Spinal cord (tissue), 10 donors: Measurements from ENCODE around the gene EPB41L4B. TPM values are rescaled to one million over a fixed set of nuclear protein-coding genes. Genes with fewer than 3 reads are reported as not detected.
A peak's percentile ranks its signal among the peaks of the same experiment; 100 is the strongest.

Experiments
- DNase-seq, 6 donors: peaks; one replicate each; pipeline versions ENCODE4 v3.0.0 to v3.0.0-alpha.2; 2013 to 2015; ENCODE audit warnings: low spot score in 6 of 6, low read depth in 4 of 6
- H3K27ac ChIP-seq: one replicate; pipeline ENCODE4 v1.5.1; 2013; ENCODE audit warnings: low read depth, low read length, control low read depth
- H3K27me3 ChIP-seq: one replicate; pipeline ENCODE4 v1.6.1; 2013; ENCODE audit warnings: low read length; ENCODE audit not compliant: control insufficient read depth, insufficient read depth
- H3K36me3 ChIP-seq: one replicate; pipeline ENCODE4 v1.6.1; 2013; ENCODE audit warnings: low read length; ENCODE audit not compliant: control insufficient read depth, insufficient read depth
- H3K4me1 ChIP-seq: one replicate; pipeline ENCODE4 v1.6.1; 2013; ENCODE audit warnings: low read length; ENCODE audit not compliant: control insufficient read depth, insufficient read depth
- H3K4me3 ChIP-seq: one replicate; pipeline ENCODE4 v1.5.1; 2013; ENCODE audit warnings: low read depth, low read length, control low read depth
- H3K9me3 ChIP-seq: one replicate; pipeline ENCODE4 v1.6.1; 2013; ENCODE audit warnings: low read length; ENCODE audit not compliant: control insufficient read depth, insufficient read depth
- WGBS: methylation state at CpG from one replicate; pipeline ENCODE4 v1.1.5; 2013; ENCODE audit warnings: missing lambda C conversion rate; ENCODE audit not compliant: insufficient coverage; 5-methylcytosine and 5-hydroxymethylcytosine counted together
- polyA plus RNA-seq, 2 donors: library from polyadenylated mRNA; unstranded; fragments of 120-200 nt; gene quantifications; one replicate each; pipeline ENCODE4 v1.2.1, GENCODE V29; 2013; ENCODE audit not compliant: insufficient read length in 2 of 2
- total RNA-seq, 2 donors: library from RNA; depleted of rRNA in 1 of 2; stranded (reverse); fragments of 120-200 nt in 1 of 2; fragments of >200 nt in 1 of 2; gene quantifications; one replicate each; pipeline versions ENCODE4 v1.2.3 to v1.2.4, GENCODE V29; 2013 to 2014
- donor health status: healthy.

The EPB41L4B gene
- total and polyA plus RNA-seq, 4 donors, result 12.2 to 42.8 (median 30.6) TPM

DNA sequence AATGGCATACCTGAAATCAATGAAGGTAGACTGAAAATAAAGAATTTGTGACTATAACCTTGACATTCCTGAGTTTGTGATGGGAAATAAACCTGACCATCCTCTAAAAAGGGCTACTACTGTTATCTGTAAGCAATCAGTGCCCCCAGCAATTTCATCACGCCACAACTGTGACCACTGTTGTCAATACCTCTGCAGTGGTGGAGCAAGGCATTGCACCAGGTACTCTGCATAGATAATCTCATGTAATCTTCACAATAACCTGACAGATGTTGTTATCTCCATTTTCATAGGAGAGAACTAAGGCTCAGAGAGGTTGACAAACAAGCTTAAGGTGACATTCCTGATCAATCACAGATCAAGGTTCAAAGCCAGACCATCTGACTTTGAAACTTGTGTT is 115.3 kb downstream of the EPB41L4B start:
- Histone ChIP-seq H3K36me3 (peaks cover 40% of the 10 kb centered on the region), H3K4me1 (peaks cover 6% of the 10 kb centered on the region), H3K27me3 (no peaks in the 10 kb centered on the region), H3K9me3 (no peaks in the 10 kb centered on the region), H3K27ac (no peak overlapping the region), H3K4me3 (no peak overlapping the region)
- DNase-seq, result no peak
- 83% methylated on average over 1 of the region's 1 CpG for WGBS

DNA sequence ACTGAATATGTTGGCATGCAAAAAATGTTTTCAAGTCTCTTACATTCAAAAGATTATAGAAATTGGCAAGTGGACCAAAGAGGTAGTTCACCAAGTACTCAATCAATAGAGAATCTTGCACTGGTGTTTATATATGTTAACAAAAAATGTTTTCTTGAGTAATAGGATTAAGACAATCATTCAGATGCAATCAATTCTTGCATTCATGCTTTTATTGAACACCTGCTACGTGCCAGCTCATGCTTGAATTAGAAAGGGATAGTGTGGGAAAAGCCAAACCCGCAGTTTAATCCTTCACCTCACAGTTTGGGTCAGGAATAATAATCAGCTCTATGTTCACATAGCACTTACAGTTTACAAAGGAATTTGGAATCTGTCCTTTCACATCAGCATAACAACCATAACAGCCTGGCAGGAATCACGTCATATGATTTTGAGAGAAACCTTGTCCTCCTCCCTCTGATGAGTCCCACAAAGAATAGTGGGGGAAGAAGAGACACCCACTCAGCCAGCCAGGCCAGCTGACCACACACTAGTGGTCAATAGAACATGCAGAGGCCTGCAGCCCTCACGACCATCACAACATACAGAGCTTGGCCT is 117.0 kb downstream of the EPB41L4B start:
- Histone ChIP-seq H3K27me3 (no peaks in the 10 kb centered on the region), H3K36me3 (peaks cover 48% of the 10 kb centered on the region), H3K4me3 (no peak overlapping the region), H3K9me3 (no peaks in the 10 kb centered on the region), H3K4me1 (peaks cover 6% of the 10 kb centered on the region), H3K27ac (peak overlapping the region; percentile 47)
- DNase-seq, result no peak
- WGBS, result no CpG with 5 or more reads among the region's 4 CpGs

DNA sequence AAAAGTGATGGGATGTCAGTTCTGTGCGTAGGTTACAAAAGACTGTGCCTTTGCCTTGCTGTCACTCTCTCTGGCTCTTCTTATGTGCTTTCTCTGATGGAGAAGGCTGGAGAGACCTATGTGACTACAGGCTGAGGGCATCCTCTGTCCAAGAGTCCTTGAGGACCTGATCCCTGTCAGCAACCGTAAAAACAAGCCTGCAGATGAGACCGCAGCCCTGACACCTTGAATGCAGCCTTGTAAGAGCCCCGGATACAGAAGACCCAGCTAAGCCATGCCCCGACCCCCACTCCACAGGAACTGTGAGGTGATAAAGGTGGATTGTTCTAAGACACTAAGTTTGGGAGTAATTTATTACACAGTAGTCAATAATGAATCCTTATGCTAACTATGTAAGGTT is 121.2 kb downstream of the EPB41L4B start:
- Histone ChIP-seq H3K27me3 (no peaks in the 10 kb centered on the region), H3K36me3 (peaks cover 39% of the 10 kb centered on the region), H3K27ac (no peak overlapping the region), H3K9me3 (no peaks in the 10 kb centered on the region), H3K4me3 (no peak overlapping the region), H3K4me1 (peaks cover 6% of the 10 kb centered on the region)
- WGBS, result 76% methylated on average over 3 of the region's 5 CpGs
- DNase-seq, result no peak

DNA sequence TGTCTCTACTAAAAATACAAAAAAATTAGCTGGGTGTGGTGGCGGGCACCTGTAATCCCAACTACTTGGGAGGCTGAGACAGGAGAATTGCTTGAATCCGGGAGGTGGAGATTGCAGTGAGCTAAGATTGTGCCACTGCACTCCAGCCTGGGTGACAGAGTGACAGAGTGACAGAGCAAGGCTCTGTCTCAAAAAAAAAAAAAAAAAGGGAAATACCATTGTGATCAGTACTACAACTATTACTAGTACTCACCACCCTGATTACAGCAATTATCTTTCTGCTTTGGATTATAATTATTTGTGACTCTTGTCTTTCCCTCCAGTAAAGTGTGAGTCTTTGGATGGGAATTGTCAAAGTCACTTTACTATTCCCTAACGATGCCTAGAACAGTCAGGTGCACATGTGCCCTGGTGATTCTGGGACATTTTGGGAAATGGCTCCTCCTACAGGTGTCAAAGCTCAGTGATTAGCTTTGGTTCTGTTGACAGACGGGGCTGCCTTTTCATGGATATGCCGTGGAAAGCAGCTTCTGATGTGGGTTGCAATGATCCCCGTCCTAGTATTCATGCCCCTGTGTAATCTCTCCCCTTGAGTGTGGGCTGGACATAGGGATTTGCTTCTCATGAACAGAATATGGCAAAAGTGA is 122.0 kb downstream of the EPB41L4B start:
- H3K4me1 ChIP-seq, result peaks cover 3% of the 10 kb centered on the region
- no peak for DNase-seq
- H3K9me3 ChIP-seq, result no peaks in the 10 kb centered on the region
- peaks cover 38% of the 10 kb centered on the region for H3K36me3 ChIP-seq
- H3K27me3 ChIP-seq, result no peaks in the 10 kb centered on the region
- no peak overlapping the region for H3K27ac ChIP-seq
- 82% methylated on average over 5 of the region's 6 CpGs for WGBS
- no peak overlapping the region for H3K4me3 ChIP-seq

DNA sequence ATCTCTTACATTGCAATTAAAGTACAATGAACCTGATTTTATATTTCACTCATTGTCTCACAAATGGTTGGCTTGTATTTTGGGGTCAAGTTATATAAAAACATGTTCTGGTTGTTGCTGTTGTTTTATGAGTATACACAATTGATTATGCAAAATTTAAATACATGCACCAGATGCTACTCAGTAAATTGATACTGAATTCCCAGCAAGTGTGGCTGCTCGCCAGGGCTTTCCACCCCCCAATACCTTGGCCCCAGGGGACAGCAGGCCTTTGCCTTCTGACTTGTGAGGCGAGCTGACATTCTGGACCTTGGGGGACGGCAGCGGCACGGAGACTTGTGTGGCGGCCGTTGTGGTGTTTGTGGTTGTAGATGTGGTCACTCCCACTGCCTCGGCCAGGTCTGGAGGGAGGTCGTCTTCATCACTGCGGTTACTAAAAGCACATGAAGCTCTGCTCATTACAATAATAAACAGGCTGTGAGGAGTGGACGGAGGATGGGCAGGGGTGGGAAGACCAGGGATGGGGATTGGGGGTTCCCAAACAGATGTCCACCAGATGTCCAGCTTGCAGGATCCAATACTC is 126.8 kb downstream of the EPB41L4B start:
- peaks cover 3% of the 10 kb centered on the region for H3K4me1 ChIP-seq
- DNase-seq, result peak in 1 of 6 donors; percentile 16
- no peaks in the 10 kb centered on the region for H3K9me3 ChIP-seq
- no peak overlapping the region for H3K4me3 ChIP-seq
- H3K27me3 ChIP-seq, result no peaks in the 10 kb centered on the region
- no peak overlapping the region for H3K27ac ChIP-seq
- H3K36me3 ChIP-seq, result peaks cover 40% of the 10 kb centered on the region
- 50% methylated on average over 1 of the region's 11 CpGs for WGBS

DNA sequence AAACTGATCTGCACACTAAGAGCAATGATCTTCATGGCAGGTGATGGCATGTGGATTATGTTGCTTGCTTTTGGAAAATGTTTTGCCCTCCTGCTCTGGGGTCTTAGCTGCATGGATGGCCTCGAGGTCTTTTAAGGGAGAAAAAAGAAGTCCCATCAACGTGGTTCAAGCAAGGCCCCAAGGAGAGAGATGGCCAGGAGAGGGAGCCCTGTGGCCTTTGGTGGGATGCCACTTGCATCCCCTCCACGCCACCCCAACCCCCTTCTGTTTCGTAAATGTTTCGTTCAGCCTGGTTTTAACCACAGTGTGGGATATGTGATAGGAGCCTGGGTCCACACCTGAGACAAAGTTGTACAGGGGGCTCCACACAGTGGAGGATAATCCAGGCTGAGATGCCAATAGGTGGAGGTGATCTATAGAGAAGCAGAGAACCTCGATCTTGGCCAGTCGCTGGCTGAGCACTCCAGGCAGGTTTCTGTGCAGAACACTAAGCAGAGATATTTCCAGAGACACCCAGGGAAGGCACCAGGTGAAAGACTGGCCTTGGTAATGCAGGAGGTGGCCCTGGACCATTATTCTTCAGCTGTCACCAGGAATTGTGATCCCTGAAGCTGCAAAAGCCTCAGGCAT is 128.0 kb downstream of the EPB41L4B start:
- DNase-seq, result peak in 2 of 6 donors; percentile 56 to 73
- peaks cover 3% of the 10 kb centered on the region for H3K4me1 ChIP-seq
- WGBS, result 56% methylated on average over 3 of the region's 7 CpGs
- H3K4me3 ChIP-seq, result no peak overlapping the region
- no peak overlapping the region for H3K27ac ChIP-seq
- no peaks in the 10 kb centered on the region for H3K9me3 ChIP-seq
- H3K27me3 ChIP-seq, result no peaks in the 10 kb centered on the region
- peaks cover 40% of the 10 kb centered on the region for H3K36me3 ChIP-seq

GRCh38 chr9:109191746-109192145 is 129.1 kb downstream of the EPB41L4B start:
- Histone ChIP-seq H3K27ac (no peak overlapping the region), H3K27me3 (no peaks in the 10 kb centered on the region), H3K4me3 (no peak overlapping the region), H3K4me1 (peaks cover 3% of the 10 kb centered on the region), H3K36me3 (peaks cover 38% of the 10 kb centered on the region), H3K9me3 (no peaks in the 10 kb centered on the region)
- WGBS, result 78% methylated on average over 9 of the region's 9 CpGs
- no peak for DNase-seq

DNA sequence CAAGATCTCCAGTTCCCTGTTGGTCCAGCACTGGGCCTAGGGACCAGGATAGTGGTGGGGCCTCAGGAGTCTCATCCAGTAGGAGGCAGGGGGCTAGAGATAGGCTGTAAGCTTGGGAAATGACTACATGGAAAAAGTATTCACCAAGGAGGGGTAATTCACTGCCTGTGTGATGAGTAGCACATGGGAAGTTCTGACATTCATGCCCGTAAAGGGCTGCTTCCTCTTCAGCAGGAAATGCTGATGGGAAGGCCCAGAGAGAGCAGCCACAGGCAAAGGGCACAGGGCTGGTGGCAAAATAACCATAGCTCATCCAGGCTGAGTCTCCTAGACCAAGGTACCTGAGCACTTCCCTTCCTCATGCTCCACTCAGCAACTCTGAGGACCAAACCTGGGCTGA is 130.7 kb downstream of the EPB41L4B start:
- Histone ChIP-seq H3K4me1 (peaks cover 3% of the 10 kb centered on the region), H3K36me3 (peaks cover 49% of the 10 kb centered on the region), H3K27ac (no peak overlapping the region), H3K27me3 (no peaks in the 10 kb centered on the region), H3K9me3 (no peaks in the 10 kb centered on the region), H3K4me3 (no peak overlapping the region)
- no peak for DNase-seq
- 100% methylated on average over 1 of the region's 1 CpG for WGBS

GRCh38 chr9:109186857-109187520 is 133.9 kb downstream of the EPB41L4B start:
- Histone ChIP-seq H3K9me3 (no peaks in the 10 kb centered on the region), H3K27ac (no peak overlapping the region), H3K36me3 (peaks cover 51% of the 10 kb centered on the region), H3K4me1 (peaks cover 3% of the 10 kb centered on the region), H3K27me3 (no peaks in the 10 kb centered on the region), H3K4me3 (no peak overlapping the region)
- peak in 1 of 6 donors; percentile 24 for DNase-seq
- WGBS, result 87% methylated on average over 5 of the region's 9 CpGs
